SH-SY5Y (cell line): ENCODE data around the gene SPTBN5.

Experiments
- GATA2 ChIP-seq: IDR thresholded peaks from 2 replicates; pipeline ENCODE4 v1.6.1; 2011; ENCODE audit warnings: mild to moderate bottlenecking, low read depth, low read length
- GATA3 ChIP-seq: IDR thresholded peaks from 2 replicates; pipeline ENCODE4 v1.6.1; 2011; ENCODE audit warnings: low read depth, mild to moderate bottlenecking, low read length, moderate library complexity

GRCh38 chr15:41871175-41871905 is 22.5 kb downstream of the SPTBN5 start:
- TF ChIP-seq GATA2 (no peak), GATA3 (no peak)
